Measurements from ENCODE around the gene NKD2.

The NKD2 gene

DNA sequence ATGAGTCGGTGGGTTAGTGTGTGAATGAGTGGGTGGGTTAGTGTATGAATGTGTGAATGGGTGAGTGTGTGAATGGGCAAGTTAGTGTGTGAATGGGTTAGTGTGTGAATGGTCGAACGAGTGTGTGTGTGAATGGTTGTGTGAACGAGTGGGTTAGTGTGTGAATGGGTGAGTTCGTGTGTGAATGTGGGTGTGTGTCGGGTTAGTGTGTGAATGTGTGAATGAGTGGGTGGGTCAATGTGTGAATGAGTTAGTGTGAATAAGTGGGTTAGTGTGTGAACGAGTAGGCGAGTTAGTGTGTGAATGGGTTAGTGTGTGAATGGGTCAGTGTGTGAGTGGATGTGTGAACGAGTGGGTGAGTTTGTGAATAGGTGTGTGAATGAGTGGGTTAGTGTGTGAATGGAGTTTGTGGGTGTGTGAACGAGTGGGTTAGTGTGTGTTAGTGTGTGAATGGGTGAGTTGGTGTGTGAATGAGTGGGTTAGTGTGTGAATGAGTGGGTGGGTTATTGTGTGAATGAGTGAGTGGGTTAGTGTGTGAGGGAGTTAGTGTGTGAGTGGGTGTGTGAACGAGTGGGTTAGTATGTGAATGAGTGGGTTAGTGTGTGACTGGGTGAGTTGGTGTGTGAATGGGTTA lies 38.8 kb downstream of the NKD2 start:
- no peak for DNase-seq

DNA sequence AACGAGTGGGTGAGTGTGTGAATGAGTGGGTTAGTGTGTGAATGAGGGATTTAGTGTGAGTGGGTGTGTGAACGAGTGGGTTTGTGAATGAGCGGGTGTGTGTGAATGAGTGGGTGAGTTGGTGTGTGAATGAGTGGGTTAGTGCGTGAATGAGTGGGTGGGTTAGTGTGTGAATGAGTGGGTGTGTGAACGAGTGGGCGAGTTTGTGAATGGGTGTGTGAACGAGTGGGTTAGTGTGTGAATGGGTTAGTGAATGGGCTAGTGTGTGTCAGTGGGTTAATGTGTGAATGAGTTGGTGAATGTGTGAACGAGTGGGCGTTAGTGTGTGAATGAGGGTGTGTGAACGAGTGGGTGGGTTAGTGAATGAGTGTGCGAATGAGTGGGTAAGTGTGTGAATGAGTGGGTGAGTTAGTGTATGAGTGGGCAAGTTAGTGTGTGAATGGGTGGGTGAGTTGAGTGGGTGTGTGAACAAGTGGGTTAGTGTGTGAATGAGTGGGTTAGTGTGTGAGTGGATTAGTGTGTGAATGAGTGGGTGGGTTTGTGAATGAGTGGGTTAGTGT lies 39.6 kb downstream of the NKD2 start:
- DNase-seq = no peak

DNA sequence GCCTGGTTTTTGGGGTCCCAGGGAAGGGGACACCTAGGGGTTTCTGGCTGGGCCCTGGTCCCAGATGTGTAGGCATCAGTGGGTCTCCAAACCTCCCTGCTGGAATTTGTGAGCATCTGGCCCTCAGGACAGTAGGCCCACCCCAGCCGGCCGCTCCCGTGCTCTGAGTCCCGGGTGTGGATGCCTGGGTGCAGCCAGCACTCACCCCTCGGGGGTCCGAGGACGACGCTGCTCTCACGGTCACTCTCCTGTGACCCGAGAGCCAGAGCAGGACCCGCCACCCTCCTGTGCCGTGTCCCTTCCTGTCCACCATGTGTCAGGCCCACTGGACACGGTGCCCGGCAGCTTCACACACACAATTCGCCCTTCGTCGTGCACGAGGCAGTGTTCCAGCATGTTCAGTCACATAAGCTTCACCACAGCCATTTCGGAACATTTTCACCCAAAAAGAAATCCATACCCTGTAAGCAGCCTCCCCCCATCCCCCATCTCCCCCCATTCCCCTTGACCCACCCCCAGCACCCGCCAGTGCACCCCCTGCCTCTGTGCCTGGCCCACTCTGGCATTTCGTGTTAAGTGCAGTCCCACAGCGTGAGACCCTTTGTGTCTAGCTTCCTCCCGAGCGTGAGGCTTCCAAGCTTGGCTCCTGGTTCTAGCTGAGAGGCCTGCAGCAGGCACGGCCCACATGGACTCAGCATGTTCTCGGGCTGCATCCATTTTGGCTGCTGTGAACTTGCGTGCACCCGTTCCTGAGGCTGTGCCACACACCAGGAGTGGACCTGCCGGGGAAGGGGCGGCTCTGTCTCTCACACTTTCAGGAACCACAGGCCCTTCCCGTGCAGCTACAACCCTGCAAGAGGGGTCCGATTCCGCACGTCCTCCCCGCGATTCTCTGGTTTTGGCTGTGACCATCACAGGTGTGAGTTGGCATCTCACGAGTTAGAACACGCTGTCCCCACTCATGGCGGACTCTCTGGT lies 40.5 kb downstream of the NKD2 start:
- no peak for DNase-seq

- DNase-seq = no peak
Observed at GRCh38 chr5:1050423-1051365, 42.1 kb downstream of the NKD2 start.

DNA sequence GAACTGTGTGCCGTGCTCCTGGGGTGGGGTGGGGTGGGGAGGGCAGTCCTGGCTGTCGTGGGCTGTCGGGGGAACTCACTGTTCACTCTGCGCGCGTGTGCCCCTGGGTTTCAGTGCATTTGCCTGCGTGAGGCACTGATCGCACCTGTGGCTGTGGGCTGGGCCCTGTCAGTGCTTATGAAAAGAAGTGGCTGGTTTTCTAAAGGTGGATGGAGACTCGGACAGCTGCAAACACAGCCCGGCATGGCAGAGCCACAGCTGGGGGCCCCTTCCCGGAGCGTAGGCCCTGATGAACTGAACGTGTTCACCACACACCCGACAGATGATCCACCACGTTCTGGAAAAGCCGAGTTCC lies 42.7 kb downstream of the NKD2 start:
- no peak for DNase-seq

GRCh38 chr5:1052076-1052475 lies 43.5 kb downstream of the NKD2 start:
- no peak for DNase-seq

- DNase-seq = no peak
Observed at GRCh38 chr5:1052641-1053390, 44.2 kb downstream of the NKD2 start.

- no peak for DNase-seq
Observed at GRCh38 chr5:1053391-1054017, 44.9 kb downstream of the NKD2 start.

- no peak for DNase-seq
Observed at GRCh38 chr5:1054018-1054798, 45.6 kb downstream of the NKD2 start.

- DNase-seq = no peak
Observed at GRCh38 chr5:1054799-1055775, 46.5 kb downstream of the NKD2 start.

DNA sequence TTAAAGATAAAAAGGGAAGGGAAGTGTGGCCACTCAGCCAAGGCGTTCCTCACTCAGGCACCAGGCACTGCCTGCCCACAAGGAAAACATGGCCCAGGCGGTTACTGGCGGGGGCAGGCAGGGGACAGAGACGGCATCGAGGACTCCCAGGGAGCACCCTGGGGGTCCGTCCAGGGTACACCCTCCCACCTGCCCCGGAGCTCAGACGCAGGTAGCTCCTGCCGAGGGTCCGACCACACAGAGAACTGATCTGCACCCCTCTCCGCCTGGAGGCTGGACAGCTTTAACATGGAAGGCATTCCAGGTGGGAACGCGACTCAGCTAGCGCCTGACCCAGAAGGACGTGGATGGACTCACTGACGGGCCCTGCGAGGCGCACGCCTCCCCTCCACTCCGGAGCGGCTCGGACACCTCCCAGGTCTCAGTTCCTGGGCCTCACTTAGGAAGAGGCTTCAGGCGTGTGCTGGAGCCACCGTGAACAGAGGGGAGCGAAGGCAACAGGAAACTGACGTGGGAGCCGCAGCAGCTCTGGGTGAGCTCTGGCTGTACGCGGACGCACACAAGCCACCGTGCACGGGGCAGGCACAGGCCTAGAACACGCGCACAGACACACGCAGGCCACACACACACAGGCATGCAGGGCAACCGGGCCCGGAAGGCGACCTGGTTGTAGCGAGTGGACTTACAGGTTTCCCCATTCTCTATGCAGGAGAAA lies 47.5 kb downstream of the NKD2 start:
- no peak for DNase-seq

- DNase-seq = no peak
Observed at GRCh38 chr5:1056611-1057484, 48.2 kb downstream of the NKD2 start.

DNA sequence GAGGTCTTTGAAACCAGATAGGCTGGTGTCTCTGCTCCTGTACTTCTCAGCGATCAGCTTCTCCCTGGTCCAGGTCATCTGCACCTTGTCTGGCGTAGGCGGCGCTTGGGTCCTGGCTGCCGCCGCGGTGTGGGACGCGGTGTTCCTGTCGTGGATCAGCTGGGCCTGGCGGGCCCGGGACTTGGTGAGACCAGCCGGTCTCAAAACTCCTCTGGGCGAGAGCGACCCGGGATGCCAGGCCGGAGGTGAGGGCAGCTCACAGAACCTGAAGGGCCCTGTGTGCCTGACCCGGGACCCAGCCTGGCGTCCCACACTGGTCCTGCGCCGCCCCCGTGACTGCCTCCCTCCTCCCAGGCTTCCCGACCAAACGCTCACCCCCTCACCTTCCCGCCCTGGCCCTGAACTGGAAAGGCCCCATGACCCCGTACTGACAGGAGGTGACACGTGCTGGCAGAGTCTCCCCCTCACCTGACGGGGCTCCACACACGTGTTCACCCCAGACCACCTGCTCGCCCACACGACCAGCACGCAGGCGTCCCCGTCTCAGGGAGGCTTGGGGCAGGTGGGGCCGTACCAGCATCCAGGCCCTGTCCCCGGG lies 49.0 kb downstream of the NKD2 start:
- DNase-seq = no peak

DNA sequence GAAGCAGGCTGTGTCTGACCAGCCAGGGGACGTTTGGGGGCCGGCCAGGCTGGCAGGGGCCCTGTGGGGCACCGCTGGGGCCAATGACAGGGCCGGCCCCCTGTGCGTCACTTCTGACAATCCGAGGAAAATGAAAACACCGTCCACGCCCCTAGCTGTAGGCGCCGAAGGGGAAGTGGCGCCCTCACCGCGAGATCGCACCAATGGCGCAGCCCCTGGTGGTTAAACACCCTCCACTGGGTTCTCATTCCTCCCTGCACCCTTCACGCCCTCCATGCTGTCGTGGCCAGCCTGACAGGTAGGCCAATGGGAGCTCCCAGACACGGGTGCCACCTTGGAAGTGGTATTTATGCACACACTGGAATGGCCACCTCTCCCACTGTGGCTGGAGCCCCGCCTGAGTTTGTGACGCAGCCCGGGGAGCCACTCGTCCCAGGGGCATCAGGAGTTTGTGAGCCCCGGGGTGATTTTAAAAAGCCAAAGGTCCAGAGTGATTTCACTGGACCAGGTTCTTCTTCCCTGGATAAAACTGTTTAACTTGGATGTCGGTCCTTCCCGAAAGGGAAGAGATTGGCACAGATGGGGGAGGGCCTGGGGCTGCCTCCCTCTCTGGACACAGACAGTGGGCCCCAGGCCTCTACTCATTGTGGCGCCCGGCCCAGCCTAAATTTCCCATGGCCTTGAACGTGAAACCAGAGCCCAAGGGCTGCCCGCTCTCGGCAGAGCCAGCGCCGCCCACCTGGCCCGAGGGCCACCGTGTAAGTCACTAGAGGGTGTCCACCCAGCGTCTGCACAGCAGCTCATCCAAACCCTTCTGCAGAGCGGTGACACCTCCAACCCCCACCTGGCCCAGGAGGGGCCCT lies 49.7 kb downstream of the NKD2 start:
- no peak for DNase-seq

- no peak for DNase-seq
Observed at GRCh38 chr5:1058988-1059883, 50.6 kb downstream of the NKD2 start.

All from CD4-positive, alpha-beta T cell treated with Interleukin-17A for 4 hours (primary cell).